ENCODE results near the gene NSUN2. TPM values are rescaled to one million over a fixed set of nuclear protein-coding genes. Genes with fewer than 3 reads are reported as not detected.

Gene NSUN2
- total RNA-seq, 4 donors from 2014 or later: 38.5 to 100 (median 40.4) TPM

DNA sequence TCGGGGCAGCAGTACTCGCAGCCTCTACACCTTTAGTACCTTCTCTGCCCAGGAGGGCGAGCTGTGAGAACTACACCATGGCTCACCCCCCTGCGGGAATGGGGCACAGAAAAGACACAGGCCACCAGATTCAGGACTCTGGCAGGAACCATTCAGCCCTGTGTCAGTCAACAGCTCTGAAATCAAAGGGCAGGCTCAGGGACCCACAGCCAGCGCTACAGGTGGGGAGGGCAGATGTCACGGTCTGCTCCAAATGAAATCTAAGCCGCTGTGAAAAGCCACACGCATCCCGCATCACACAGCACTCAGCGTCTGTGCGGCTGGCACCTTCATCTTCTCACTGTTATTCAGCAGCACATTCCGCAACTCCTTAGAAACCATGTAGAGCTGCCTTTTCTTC is 27.9 kb downstream of the NSUN2 start:
- ATAC-seq (ENCODE audit: low FRiP score): no peak
- DNase-seq (ENCODE audit: low spot score): no peak
- TF ChIP-seq, protein P1, sequence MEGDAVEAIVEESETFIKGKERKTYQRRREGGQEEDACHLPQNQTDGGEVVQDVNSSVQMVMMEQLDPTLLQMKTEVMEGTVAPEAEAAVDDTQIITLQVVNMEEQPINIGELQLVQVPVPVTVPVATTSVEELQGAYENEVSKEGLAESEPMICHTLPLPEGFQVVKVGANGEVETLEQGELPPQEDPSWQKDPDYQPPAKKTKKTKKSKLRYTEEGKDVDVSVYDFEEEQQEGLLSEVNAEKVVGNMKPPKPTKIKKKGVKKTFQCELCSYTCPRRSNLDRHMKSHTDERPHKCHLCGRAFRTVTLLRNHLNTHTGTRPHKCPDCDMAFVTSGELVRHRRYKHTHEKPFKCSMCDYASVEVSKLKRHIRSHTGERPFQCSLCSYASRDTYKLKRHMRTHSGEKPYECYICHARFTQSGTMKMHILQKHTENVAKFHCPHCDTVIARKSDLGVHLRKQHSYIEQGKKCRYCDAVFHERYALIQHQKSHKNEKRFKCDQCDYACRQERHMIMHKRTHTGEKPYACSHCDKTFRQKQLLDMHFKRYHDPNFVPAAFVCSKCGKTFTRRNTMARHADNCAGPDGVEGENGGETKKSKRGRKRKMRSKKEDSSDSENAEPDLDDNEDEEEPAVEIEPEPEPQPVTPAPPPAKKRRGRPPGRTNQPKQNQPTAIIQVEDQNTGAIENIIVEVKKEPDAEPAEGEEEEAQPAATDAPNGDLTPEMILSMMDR (IDR thresholded peaks at IDR 0.05): no peak

GRCh38 chr5:6604341-6604740 is 28.5 kb downstream of the NSUN2 start:
- TF ChIP-seq, protein P1 (IDR thresholded peaks at IDR 0.05): no peak
- no peak for DNase-seq (ENCODE audit: low spot score)
- no peak for ATAC-seq (ENCODE audit: low FRiP score)

DNA sequence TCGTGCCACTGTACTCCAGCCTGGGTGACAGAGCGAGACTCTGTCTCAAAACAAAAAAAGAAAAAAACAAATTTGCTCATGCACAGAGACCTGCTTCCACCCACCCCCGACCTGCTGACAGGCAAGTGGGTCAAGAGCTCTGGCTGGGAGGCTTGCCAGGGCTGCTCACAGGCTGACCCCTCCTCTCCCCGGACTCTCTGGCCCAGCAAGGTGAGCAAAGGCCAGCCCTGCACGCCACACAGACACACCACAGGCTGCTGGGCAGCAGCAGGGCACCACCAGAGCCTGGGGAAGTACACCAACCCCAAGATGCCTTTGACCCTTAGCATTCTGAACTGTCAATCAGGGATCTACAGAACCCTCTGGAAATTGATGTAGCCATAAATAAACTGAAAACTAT is 29.2 kb downstream of the NSUN2 start:
- ATAC-seq (ENCODE audit: low FRiP score) (no peak), DNase-seq (ENCODE audit: low spot score) (no peak)
- TF ChIP-seq, protein P1 (IDR thresholded peaks at IDR 0.05): no peak

GRCh38 chr5:6602441-6602840 is 30.4 kb downstream of the NSUN2 start:
- ATAC-seq (ENCODE audit: low FRiP score) (no peak), DNase-seq (ENCODE audit: low spot score) (no peak)
- TF ChIP-seq, protein P1 (IDR thresholded peaks at IDR 0.05): no peak

DNA sequence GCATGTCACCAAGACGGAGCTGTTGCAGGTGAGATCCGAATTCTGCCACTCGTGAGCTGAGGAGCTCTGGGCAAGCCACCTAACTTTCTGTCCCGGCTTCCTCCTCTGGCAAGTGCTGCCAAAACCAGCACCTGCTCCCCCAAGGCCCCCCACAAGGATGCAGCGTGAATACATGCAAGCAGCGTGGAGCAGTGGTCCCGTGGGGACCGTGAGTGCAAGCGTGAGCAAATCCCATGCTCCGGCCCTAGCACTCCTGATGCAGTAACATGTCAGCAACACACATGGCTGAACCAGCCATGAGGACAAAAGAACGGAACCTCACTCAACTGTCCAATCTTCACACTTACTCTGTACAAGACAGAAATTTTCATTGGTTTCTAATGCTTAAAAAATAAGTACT is 31.0 kb downstream of the NSUN2 start:
- ATAC-seq (ENCODE audit: low FRiP score) (no peak), DNase-seq (ENCODE audit: low spot score) (no peak)
- TF ChIP-seq, protein P1 (IDR thresholded peaks at IDR 0.05): no peak

DNA sequence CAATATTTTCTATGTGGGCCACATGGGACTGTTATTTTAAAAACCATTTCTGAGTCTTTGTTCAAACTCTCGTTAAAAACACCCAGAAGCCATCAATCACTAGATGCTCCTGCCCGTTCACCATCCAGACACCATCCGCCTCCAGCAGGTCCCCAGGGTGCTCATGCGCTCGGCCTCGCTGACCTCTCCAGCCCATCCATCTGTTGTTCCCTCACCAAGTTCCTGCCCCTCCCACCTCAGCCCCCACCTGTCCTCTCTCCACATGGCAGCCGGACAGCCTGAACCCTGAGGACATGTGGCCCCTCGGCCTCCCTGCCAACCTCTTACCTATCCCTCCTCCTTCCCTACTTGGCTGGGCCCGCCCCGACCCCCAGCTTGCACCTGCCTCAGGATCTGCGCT is 31.6 kb downstream of the NSUN2 start:
- ATAC-seq (ENCODE audit: low FRiP score) (no peak), DNase-seq (ENCODE audit: low spot score) (no peak)
- TF ChIP-seq, protein P1 (IDR thresholded peaks at IDR 0.05): no peak

DNA sequence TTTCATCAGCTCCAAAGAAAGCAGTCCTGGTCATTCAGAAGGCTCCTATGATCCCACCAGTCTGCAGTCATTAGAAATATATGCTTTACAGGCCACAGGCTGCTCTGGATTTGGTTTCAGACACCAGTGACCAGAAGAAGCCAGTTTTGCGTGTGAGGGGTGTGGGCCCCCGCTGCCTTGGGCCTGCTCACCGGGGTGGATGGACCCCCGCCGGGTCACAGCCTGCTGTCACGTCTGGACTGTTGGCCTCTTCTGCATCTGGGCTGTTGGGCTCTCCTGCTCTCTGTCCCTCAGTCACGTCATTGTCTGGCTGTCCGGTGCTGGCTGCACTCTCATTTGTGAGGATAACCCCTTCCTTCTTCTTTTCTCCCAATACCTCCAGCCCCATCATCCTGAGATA is 33.1 kb downstream of the NSUN2 start:
- DNase-seq (ENCODE audit: low spot score) (no peak), ATAC-seq (ENCODE audit: low FRiP score) (no peak)
- TF ChIP-seq, protein P1 (IDR thresholded peaks at IDR 0.05): no peak
